SK-N-MC (cell line): Measurements from ENCODE around the gene BIRC6.

ENCODE experiments used
- EZH2 ChIP-seq: fragments of 200-600 bp; sonication (generic); IDR thresholded peaks from one replicate; pipeline ENCODE4 v1.6.1; 2017; ENCODE audit warnings: antibody characterized with exemption
- POLR2AphosphoS5 ChIP-seq: IDR thresholded peaks from 2 replicates; pipeline ENCODE4 v1.6.1; 2012; ENCODE audit warnings: mild to moderate bottlenecking, low read depth, low read length, borderline replicate concordance

DNA sequence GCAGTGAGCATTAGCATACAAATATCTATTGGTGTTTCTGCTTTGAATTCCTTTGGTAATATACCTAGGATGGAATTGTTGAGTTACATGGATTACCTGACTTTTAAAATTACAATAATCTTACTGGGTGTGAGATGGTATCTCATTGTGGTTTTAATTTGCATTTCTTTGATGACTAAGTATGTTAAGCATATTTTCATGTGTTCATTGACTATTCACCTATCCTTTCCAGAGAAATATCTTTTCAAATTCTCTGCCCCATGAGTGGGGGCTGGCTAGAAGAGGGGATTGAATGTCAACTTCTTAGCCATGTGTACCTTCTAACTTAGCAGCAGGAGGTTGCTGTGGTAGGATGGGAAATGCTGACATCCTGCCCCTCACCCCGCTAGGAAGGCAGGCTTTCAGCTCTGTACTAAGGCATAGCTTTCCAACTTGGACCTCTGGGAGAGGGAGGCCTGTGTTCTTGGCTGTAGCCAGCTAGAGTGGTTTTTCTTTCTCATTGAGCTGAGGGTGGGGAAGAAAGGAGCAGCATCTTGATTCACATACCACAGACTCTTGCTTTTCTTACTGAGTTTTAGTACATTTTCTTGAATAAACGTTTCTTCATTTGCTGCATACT is 207.7 kb downstream of the BIRC6 start:
- TF ChIP-seq EZH2: no peak
- no peak for TF ChIP-seq POLR2AphosphoS5
